IMR-90 (cell line): ENCODE data around the gene TMPRSS2. TPM values are rescaled to one million over a fixed set of nuclear protein-coding genes. Genes with fewer than 3 reads are reported as not detected.

ENCODE experiments used
- ATAC-seq: fragments of 200-7000 bp; cut with Tn5 transposase; 2 replicates; pipeline ENCODE4 v1.9.1; 2020; ENCODE audit warnings: low read depth, mild to moderate bottlenecking, moderate library complexity
- BruUV-seq: library from RNA; stranded (reverse); fragments of 400-500 nt; replicated peaks from 2 replicates; lab custom pipeline; 2021; lab: Mats Ljungman, UMichigan
- CTCF ChIA-PET: fragments of 300-600 bp; formaldehyde crosslinking; extraction: SDS; loops from one replicate; lab custom pipeline; 2021; ENCODE audit warnings: antibody characterized with exemption; lab: Yijun Ruan, JAX
- POLR2A ChIA-PET: fragments of 300-600 bp; sonication (Branson Sonifier 250); formaldehyde crosslinking; loops from one replicate; lab custom pipeline; 2022; ENCODE audit warnings: antibody characterized with exemption; ENCODE audit not compliant: unreplicated experiment; lab: Charles Lee
- DNase-seq: peaks from one replicate; pipeline ENCODE4 v3.0.0; 2013
- H2AFZ ChIP-seq: replicated peaks from 2 replicates; pipeline ENCODE3; 2013; ENCODE audit warnings: low read length, mild to moderate bottlenecking; ENCODE audit not compliant: poor library complexity
- H2AK5ac ChIP-seq: 2 replicates; pipeline ENCODE4 v1.6.1; 2013; ENCODE audit warnings: low read depth, low read length, inconsistent platforms
- H2AK9ac ChIP-seq: replicated peaks from 2 replicates; pipeline ENCODE3; 2013; ENCODE audit warnings: mild to moderate bottlenecking, low read depth, low read length, moderate library complexity; ENCODE audit not compliant: poor library complexity
- H2BK120ac ChIP-seq: 2 replicates; pipeline ENCODE4 v1.6.1; 2013; ENCODE audit warnings: low read depth, low read length, inconsistent platforms
- H2BK15ac ChIP-seq: 3 replicates; pipeline ENCODE4 v1.6.1; 2013; ENCODE audit warnings: low read depth, low read length, inconsistent platforms
- H2BK20ac ChIP-seq: 2 replicates; pipeline ENCODE4 v1.6.1; 2013; ENCODE audit warnings: low read depth, mild to moderate bottlenecking, inconsistent platforms, low read length, moderate library complexity
- H2BK5ac ChIP-seq: 2 replicates; pipeline ENCODE4 v1.6.1; 2013; ENCODE audit warnings: mild to moderate bottlenecking, low read depth, low read length, inconsistent platforms; ENCODE audit not compliant: poor library complexity, severe bottlenecking
- H3K14ac ChIP-seq: replicated peaks from 2 replicates; pipeline ENCODE4 v1.6.1; 2013; ENCODE audit warnings: low read depth, low read length, inconsistent platforms
- H3K18ac ChIP-seq: 2 replicates; pipeline ENCODE4 v1.6.1; 2013; ENCODE audit warnings: low read depth, low read length, control low read depth
- H3K23ac ChIP-seq: 2 replicates; pipeline ENCODE4 v1.6.1; 2013; ENCODE audit warnings: low read depth, low read length, inconsistent platforms
- H3K27ac ChIP-seq: 2 replicates; pipeline ENCODE4 v1.5.1; 2013; ENCODE audit warnings: mild to moderate bottlenecking, control low read depth, low read length; ENCODE audit not compliant: insufficient read depth
- H3K27me3 ChIP-seq: 2 replicates; pipeline ENCODE4 v1.6.1; 2013; ENCODE audit warnings: low read length; ENCODE audit not compliant: control insufficient read depth, insufficient read depth
- H3K36me3 ChIP-seq: 2 replicates; pipeline ENCODE4 v1.6.1; 2013; ENCODE audit warnings: low read length, mixed read lengths; ENCODE audit not compliant: control insufficient read depth, insufficient read depth
- H3K4ac ChIP-seq: 2 replicates; pipeline ENCODE4 v1.6.1; 2013; ENCODE audit warnings: low read depth, low read length, inconsistent platforms
- H3K4me1 ChIP-seq: 2 replicates; pipeline ENCODE4 v1.6.1; 2013; ENCODE audit warnings: low read length, mixed read lengths; ENCODE audit not compliant: control insufficient read depth, insufficient read depth
- H3K4me2 ChIP-seq: 2 replicates; pipeline ENCODE4 v1.6.1; 2013; ENCODE audit warnings: low read depth, mild to moderate bottlenecking, control low read depth, low read length, moderate library complexity
- H3K4me3 ChIP-seq: 2 replicates; pipeline ENCODE4 v1.5.1; 2013; ENCODE audit warnings: low read depth, mild to moderate bottlenecking, control low read depth, low read length, moderate library complexity; ENCODE audit not compliant: insufficient read depth
- H3K56ac ChIP-seq: 2 replicates; pipeline ENCODE4 v1.6.1; 2013; ENCODE audit warnings: low read length, inconsistent platforms; ENCODE audit not compliant: insufficient read depth; ENCODE audit errors: extremely low read depth
- H3K79me1 ChIP-seq, 2 experiments: 2 replicates each; pipeline ENCODE4 v1.6.1; 2013; ENCODE audit warnings: low read length in 2 of 2, inconsistent platforms in 1 of 2, low read depth in 1 of 2
- H3K9ac ChIP-seq: 2 replicates; pipeline ENCODE4 v1.6.1; 2013; ENCODE audit warnings: low read depth, low read length, control low read depth
- H3K9me1 ChIP-seq: 2 replicates; pipeline ENCODE4 v1.6.1; 2013; ENCODE audit warnings: low read length, inconsistent platforms; ENCODE audit not compliant: insufficient read depth
- H3K9me3 ChIP-seq: 2 replicates; pipeline ENCODE4 v1.6.1; 2013; ENCODE audit warnings: low read length; ENCODE audit not compliant: control insufficient read depth, insufficient read depth
- H4K20me1 ChIP-seq: 2 replicates; pipeline ENCODE4 v1.6.1; 2013; ENCODE audit warnings: low read length, inconsistent platforms; ENCODE audit not compliant: insufficient read depth
- H4K5ac ChIP-seq: 2 replicates; pipeline ENCODE4 v1.6.1; 2013; ENCODE audit warnings: mild to moderate bottlenecking, low read depth, low read length, control low read depth
- H4K8ac ChIP-seq, 2 experiments: 2 replicates each; pipeline ENCODE4 v1.6.1; 2013; ENCODE audit warnings: low read depth in 2 of 2, low read length in 2 of 2, control low read depth in 1 of 2, inconsistent platforms in 1 of 2
- H4K91ac ChIP-seq: 2 replicates; pipeline ENCODE4 v1.6.1; 2013; ENCODE audit warnings: low read depth, low read length, inconsistent platforms; ENCODE audit not compliant: insufficient read depth
- RCOR1 ChIP-seq: IDR thresholded peaks from 2 replicates; pipeline ENCODE4 v1.6.1; 2012; ENCODE audit warnings: mild to moderate bottlenecking, low read length, improper control_type of control experiment; ENCODE audit not compliant: insufficient replicate concordance
- WGBS, 2 experiments: methylation state at CpG; one replicate each; pipeline versions ENCODE4 v1.1.5 to v1.1.7; 2013; ENCODE audit warnings: missing lambda C conversion rate in 2 of 2; ENCODE audit not compliant: insufficient read length in 1 of 2; ENCODE audit errors: extremely low coverage in 2 of 2; 5-methylcytosine and 5-hydroxymethylcytosine counted together
- dilution Hi-C: fragments of 300-500 bp; cut with HindIII; formaldehyde crosslinking; loops from one replicate; pipeline ENCODE4 v1.14.3; 2018; ENCODE audit warnings: low sequenced_read_pairs; ENCODE audit not compliant: unreplicated experiment
- in situ Hi-C: fragments of 300-500 bp; cut with MboI; formaldehyde crosslinking; loops from 3 replicates; pipeline ENCODE4 v1.14.3; 2019; ENCODE audit warnings: low sequenced_read_pairs, inconsistent platforms, mixed read lengths
- intact Hi-C: fragments of 100-400 bp; cut with micrococcal nuclease; formaldehyde crosslinking; loops from 2 replicates; pipeline ENCODE4 v1.10.0; 2022
- polyA plus RNA-seq, 3 experiments: library from polyadenylated mRNA; depleted of rRNA; stranded (reverse); fragments of >200 nt; gene quantifications; 2 replicates each; pipeline ENCODE4 v1.2.3, GENCODE V29; 2012; ENCODE audit warnings: low replicate concordance in 1 of 3
- total RNA-seq: library from RNA; depleted of rRNA; stranded (reverse); fragments of >200 nt; gene quantifications from 2 replicates; pipeline ENCODE4 v1.2.3, GENCODE V29; 2012
- TF ChIP-seq, protein P1 (sequence below): fragments of 150-350 bp; IDR thresholded peaks from 2 replicates; pipeline ENCODE4 v1.6.1; 2017; ENCODE audit warnings: mild to moderate bottlenecking, antibody characterized with exemption, low read length, low read depth

Gene TMPRSS2
- total and polyA plus RNA-seq, 2 of the 4 experiments (the other 2 are of a cell fraction), result not detected

- H2AK9ac ChIP-seq, result no peak overlapping the region
- no peak overlapping the region for H3K14ac ChIP-seq
- no peak for DNase-seq
- no peak overlapping the region for H4K5ac ChIP-seq
- no peak overlapping the region for H4K91ac ChIP-seq
- H3K9me3 ChIP-seq, result no peaks in the 10 kb centered on the region
- TF ChIP-seq, protein P1, sequence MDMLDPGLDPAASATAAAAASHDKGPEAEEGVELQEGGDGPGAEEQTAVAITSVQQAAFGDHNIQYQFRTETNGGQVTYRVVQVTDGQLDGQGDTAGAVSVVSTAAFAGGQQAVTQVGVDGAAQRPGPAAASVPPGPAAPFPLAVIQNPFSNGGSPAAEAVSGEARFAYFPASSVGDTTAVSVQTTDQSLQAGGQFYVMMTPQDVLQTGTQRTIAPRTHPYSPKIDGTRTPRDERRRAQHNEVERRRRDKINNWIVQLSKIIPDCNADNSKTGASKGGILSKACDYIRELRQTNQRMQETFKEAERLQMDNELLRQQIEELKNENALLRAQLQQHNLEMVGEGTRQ, result no peak
- TF ChIP-seq RCOR1, result no peak
- H3K27ac ChIP-seq, result no peak overlapping the region
- no peak overlapping the region for H3K4me2 ChIP-seq
- ChIA-PET POLR2A (no interaction called here), CTCF (no interaction called here)
- H4K20me1 ChIP-seq, result no peaks in the 10 kb centered on the region; the same call in 1 of the 2 replicates
- no peaks in the 10 kb centered on the region for H3K4me1 ChIP-seq
- no peak overlapping the region for H2BK120ac ChIP-seq
- no peak overlapping the region for H2BK15ac ChIP-seq
- no TSS peak for BruUV-seq
- H2BK5ac ChIP-seq, result no peak overlapping the region
- H2AFZ ChIP-seq, result no peak overlapping the region
- no peaks in the 10 kb centered on the region for H3K9me1 ChIP-seq
- intact Hi-C loops (no loop called here), dilution Hi-C loops (no loop called here), in situ Hi-C loops (no loop called here)
- WGBS, 2 experiments, result no CpG with 5 or more reads among the region's 7 CpGs
- H3K18ac ChIP-seq, result no peak overlapping the region
- H3K4ac ChIP-seq, result no peak overlapping the region
- no peaks in the 10 kb centered on the region for H3K36me3 ChIP-seq
- no peak overlapping the region for H4K8ac ChIP-seq
- no peak overlapping the region for H2BK20ac ChIP-seq
- H3K79me1 ChIP-seq, result no peaks in the 10 kb centered on the region
- H3K56ac ChIP-seq, result no peak overlapping the region
- H3K9ac ChIP-seq, result no peak overlapping the region
- ATAC-seq, result no peak
- H3K23ac ChIP-seq, result no peak overlapping the region
- no peak overlapping the region for H3K4me3 ChIP-seq
- no peaks in the 10 kb centered on the region for H3K27me3 ChIP-seq
- no peak overlapping the region for H2AK5ac ChIP-seq
Observed at GRCh38 chr21:41443562-41443961, 64.4 kb downstream of the TMPRSS2 start.
